PC-3 (cell line): ENCODE data around the gene SAE1. TPM values are rescaled to one million over a fixed set of nuclear protein-coding genes. Genes with fewer than 3 reads are reported as not detected.

Source experiments
- ATAC-seq: fragments of 200-7000 bp; cut with Tn5 transposase; 2 replicates; pipeline ENCODE4 v1.9.1; 2020; ENCODE audit warnings: mild to moderate bottlenecking, moderate library complexity
- BruUV-seq: library from RNA; stranded (reverse); fragments of 400-500 nt; replicated peaks from 2 replicates; lab custom pipeline; 2021; lab: Mats Ljungman, UMichigan
- CTCF ChIA-PET: fragments of 300-600 bp; sonication (Branson Sonifier 250); formaldehyde crosslinking; loops from one replicate; lab custom pipeline; 2022; ENCODE audit warnings: antibody characterized with exemption; lab: Charles Lee
- POLR2A ChIA-PET: fragments of 300-600 bp; sonication (Branson Sonifier 250); formaldehyde crosslinking; loops from one replicate; lab custom pipeline; 2022; ENCODE audit warnings: antibody characterized with exemption; ENCODE audit not compliant: unreplicated experiment; lab: Charles Lee
- DNase-seq: peaks from one replicate; pipeline ENCODE4 v3.0.0-alpha.2; 2015
- H2AFZ ChIP-seq: fragments of 300-600 bp; sonication (generic); 2 replicates; pipeline ENCODE4 v1.6.0; 2016; ENCODE audit warnings: antibody characterized with exemption, low read length
- H3F3A ChIP-seq: fragments of 300-600 bp; sonication (generic); one replicate; pipeline ENCODE4 v1.6.0; 2017; ENCODE audit warnings: antibody characterized with exemption, low read length, control low read depth, mild to moderate bottlenecking; ENCODE audit not compliant: unreplicated experiment
- H3K27ac ChIP-seq: fragments of 300-600 bp; sonication (generic); 2 replicates; pipeline ENCODE4 v1.5.1; 2016; ENCODE audit warnings: mild to moderate bottlenecking, low read length
- H3K27me3 ChIP-seq: fragments of 300-600 bp; sonication (generic); 2 replicates; pipeline ENCODE4 v1.6.1; 2016; ENCODE audit warnings: low read length, mixed read lengths
- H3K36me3 ChIP-seq: fragments of 300-600 bp; sonication (generic); 2 replicates; pipeline ENCODE4 v1.6.1; 2016; ENCODE audit warnings: low read depth, mixed run types, low read length, mixed read lengths
- H3K4me1 ChIP-seq: fragments of 300-600 bp; sonication (generic); 2 replicates; pipeline ENCODE4 v1.5.1; 2016; ENCODE audit warnings: low read length; ENCODE audit not compliant: insufficient read depth
- H3K4me2 ChIP-seq: fragments of 300-600 bp; sonication (generic); 2 replicates; pipeline ENCODE4 v1.6.0; 2016; ENCODE audit warnings: low read length
- H3K4me3 ChIP-seq: fragments of 300-600 bp; sonication (generic); 2 replicates; pipeline ENCODE4 v1.5.1; 2016; ENCODE audit warnings: mild to moderate bottlenecking, low read length, mixed read lengths
- H3K79me2 ChIP-seq: fragments of 300-600 bp; sonication (generic); 2 replicates; pipeline ENCODE4 v1.6.1; 2017; ENCODE audit warnings: low read length, mixed read lengths
- H3K9ac ChIP-seq: fragments of 300-600 bp; sonication (generic); 2 replicates; pipeline ENCODE4 v1.6.0; 2016; ENCODE audit warnings: mild to moderate bottlenecking, low read length
- H3K9me2 ChIP-seq: fragments of 300-600 bp; sonication (generic); replicated peaks from 2 replicates; pipeline ENCODE4 v1.6.1; 2016; ENCODE audit warnings: mixed run types, low read length, mixed read lengths
- H3K9me3 ChIP-seq: fragments of 300-600 bp; sonication (generic); 2 replicates; pipeline ENCODE4 v1.6.1; 2016; ENCODE audit warnings: low read length, mixed read lengths
- H4K20me1 ChIP-seq: fragments of 300-600 bp; sonication (generic); 2 replicates; pipeline ENCODE4 v1.6.1; 2016; ENCODE audit warnings: low read length, mixed read lengths
- CTCF ChIP-seq: fragments of 300-600 bp; sonication (generic); conservative IDR thresholded peaks from 2 replicates; pipeline ENCODE4 v1.5.1; 2017; ENCODE audit warnings: antibody characterized with exemption, low read depth, mild to moderate bottlenecking, low read length
- EZH2 ChIP-seq: fragments of 300-600 bp; sonication (generic); IDR thresholded peaks from one replicate; pipeline ENCODE4 v1.6.1; 2017; ENCODE audit warnings: antibody characterized with exemption, mild to moderate bottlenecking, low read length; ENCODE audit not compliant: unreplicated experiment
- EZH2phosphoT487 ChIP-seq: fragments of 300-600 bp; sonication (generic); IDR thresholded peaks from 2 replicates; pipeline ENCODE4 v1.6.1; 2018; ENCODE audit warnings: mild to moderate bottlenecking, antibody characterized with exemption, low read length, borderline replicate concordance
- intact Hi-C: fragments of 100-400 bp; cut with micrococcal nuclease; formaldehyde crosslinking; loops from 2 replicates; pipeline ENCODE4 v1.9.0; 2023
- total RNA-seq: library from RNA; depleted of rRNA; stranded (reverse); fragments of >200 nt; gene quantifications from 2 replicates; pipeline ENCODE4 v1.2.3, GENCODE V29; 2014

The SAE1 gene
- total RNA-seq, 1 experiment from 2014 or later = 99.7 TPM

GRCh38 chr19:47120470-47121067 lies 10.1 kb upstream of the SAE1 start:
- ChIA-PET POLR2A (no interaction called here), CTCF (no interaction called here)
- H3K9me3 ChIP-seq = no peaks in the 10 kb centered on the region
- no peaks in the 10 kb centered on the region for H3K9me2 ChIP-seq
- H3K27ac ChIP-seq = no peak overlapping the region
- ATAC-seq (no peak), DNase-seq (no peak)
- H3K27me3 ChIP-seq = no peaks in the 10 kb centered on the region
- H2AFZ ChIP-seq = no peak overlapping the region
- no peak overlapping the region for H3K4me3 ChIP-seq
- no peaks in the 10 kb centered on the region for H3K36me3 ChIP-seq
- peaks cover 18% of the 10 kb centered on the region for H3K4me1 ChIP-seq
- BruUV-seq = no TSS peak
- H3F3A ChIP-seq = no peaks in the 10 kb centered on the region
- H3K9ac ChIP-seq = no peak overlapping the region
- intact Hi-C loops = no loop called here
- H3K4me2 ChIP-seq = no peak overlapping the region
- TF ChIP-seq EZH2 = no peak
- no peaks in the 10 kb centered on the region for H3K79me2 ChIP-seq
- no peaks in the 10 kb centered on the region for H4K20me1 ChIP-seq

GRCh38 chr19:47122359-47123335 lies 8.0 kb upstream of the SAE1 start:
- H3K27me3 ChIP-seq = no peaks in the 10 kb centered on the region
- CTCF ChIA-PET = interaction anchor here (1.0 kb wide), 1 partner anchor 43 kb away, joined by 3 read pairs; no protein-coding TSS in a partner anchor
- H3K27ac ChIP-seq = no peak overlapping the region
- no peaks in the 10 kb centered on the region for H3K79me2 ChIP-seq
- no peaks in the 10 kb centered on the region for H4K20me1 ChIP-seq
- peak overlapping the region; percentile 45; the same call in 1 of the 2 replicates for H2AFZ ChIP-seq
- no peaks in the 10 kb centered on the region for H3F3A ChIP-seq
- H3K9me2 ChIP-seq = no peaks in the 10 kb centered on the region
- POLR2A ChIA-PET = interaction anchor here (0.7 kb wide), 1 partner anchor 9 kb away, joined by 5 read pairs; the partner anchor contains the start of gene ZC3H4
- H3K4me2 ChIP-seq = peak overlapping the region; percentile 62
- TF ChIP-seq CTCF = no peak
- TF ChIP-seq EZH2phosphoT487 = no peak
- TF ChIP-seq EZH2 = no peak
- no peaks in the 10 kb centered on the region for H3K36me3 ChIP-seq
- peaks cover 18% of the 10 kb centered on the region for H3K4me1 ChIP-seq
- DNase-seq (peak; percentile 69), ATAC-seq (peak; percentile 86)
- H3K9ac ChIP-seq = no peak overlapping the region
- no peaks in the 10 kb centered on the region for H3K9me3 ChIP-seq
- no peak overlapping the region for H3K4me3 ChIP-seq
- no TSS peak for BruUV-seq
- intact Hi-C loops = no loop called here

- Histone ChIP-seq H4K20me1 (no peaks in the 10 kb centered on the region), H3K9ac (no peak overlapping the region), H3K4me2 (no peak overlapping the region), H3K9me3 (no peaks in the 10 kb centered on the region), H3K79me2 (no peaks in the 10 kb centered on the region), H3K27ac (no peak overlapping the region), H3K4me3 (no peak overlapping the region), H3K4me1 (peaks cover 18% of the 10 kb centered on the region), H2AFZ (no peak overlapping the region), H3F3A (no peaks in the 10 kb centered on the region), H3K36me3 (no peaks in the 10 kb centered on the region), H3K27me3 (no peaks in the 10 kb centered on the region), H3K9me2 (no peaks in the 10 kb centered on the region)
- TF ChIP-seq CTCF = no peak
- TF ChIP-seq EZH2phosphoT487 = no peak
- no peak for TF ChIP-seq EZH2
- ChIA-PET POLR2A (no interaction called here), CTCF (no interaction called here)
- no TSS peak for BruUV-seq
- DNase-seq (no peak), ATAC-seq (no peak)
- intact Hi-C loops = no loop called here
Observed at GRCh38 chr19:47123406-47123805, 7.2 kb upstream of the SAE1 start.
